WI38 (cell line): ENCODE data around the gene CCNL2.

ENCODE experiments used
- H3K4me3 ChIP-seq: 2 replicates; pipeline ENCODE4 v1.5.1; 2011; ENCODE audit warnings: low read depth, mild to moderate bottlenecking, control low read depth, low read length
- CTCF ChIP-seq: IDR thresholded peaks from 2 replicates; pipeline ENCODE4 v1.5.1; 2012; ENCODE audit warnings: low read depth, mild to moderate bottlenecking, control low read depth, low read length

CCNL2 gene

DNA sequence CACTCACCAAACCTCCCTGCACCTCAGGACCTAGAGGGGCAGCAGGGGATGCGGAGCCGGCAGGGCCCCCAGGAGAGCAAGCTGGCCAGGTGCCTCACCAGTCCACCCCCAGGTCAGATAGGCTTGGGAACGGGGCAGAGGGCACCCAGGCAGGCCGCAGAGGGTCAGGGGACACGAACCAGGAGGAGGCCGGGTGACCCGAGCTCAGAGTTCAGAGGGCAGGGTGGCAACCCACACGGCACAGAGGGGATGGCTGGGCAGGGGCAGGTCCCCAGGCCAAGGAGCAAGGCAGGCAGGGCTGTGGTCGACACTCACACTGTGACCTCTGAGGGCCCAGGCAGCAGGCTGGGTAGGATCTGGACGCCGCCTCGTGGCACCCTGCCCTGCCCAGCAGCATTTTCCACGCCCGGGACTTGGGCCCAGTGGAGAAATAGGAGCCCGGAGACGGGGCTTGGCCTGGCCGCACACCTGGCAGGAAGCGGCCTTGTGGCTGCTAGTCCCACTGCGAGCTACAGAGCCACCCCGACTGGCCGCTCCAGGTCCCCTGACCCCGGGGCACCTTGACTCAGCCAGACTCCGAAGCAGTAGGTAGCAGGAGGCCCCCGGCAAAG is 55.2 kb downstream of the CCNL2 start:
- no peak overlapping the region for H3K4me3 ChIP-seq
- TF ChIP-seq CTCF, result no peak

GRCh38 chr1:1342584-1343115 is 56.5 kb downstream of the CCNL2 start:
- H3K4me3 ChIP-seq, result no peak overlapping the region
- TF ChIP-seq CTCF, result no peak

DNA sequence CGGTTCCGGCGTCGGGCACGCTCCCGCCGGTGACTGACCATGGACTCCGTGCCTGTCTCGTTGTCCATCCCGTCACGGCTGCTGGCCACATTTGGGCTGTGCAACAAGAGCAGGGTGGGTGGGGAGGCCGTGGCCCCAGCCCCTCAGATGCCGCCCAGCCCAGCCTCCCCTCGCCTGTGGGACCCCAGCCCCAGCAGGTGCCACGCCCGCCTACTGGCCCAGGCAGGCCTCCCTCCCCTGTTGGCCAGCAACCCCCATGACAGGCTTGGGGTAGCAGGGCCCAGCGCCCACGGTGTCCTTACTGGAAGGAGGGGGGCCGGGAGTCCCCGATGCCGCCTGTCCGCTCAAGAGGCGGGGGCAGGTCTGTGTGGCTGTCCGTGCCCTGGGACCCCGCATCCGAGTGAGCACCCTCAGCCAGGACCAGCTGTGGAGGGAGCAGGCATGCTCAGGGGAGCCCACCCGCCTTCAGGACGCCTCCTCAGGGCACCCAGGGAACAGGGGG is 57.0 kb downstream of the CCNL2 start:
- TF ChIP-seq CTCF, result no peak

DNA sequence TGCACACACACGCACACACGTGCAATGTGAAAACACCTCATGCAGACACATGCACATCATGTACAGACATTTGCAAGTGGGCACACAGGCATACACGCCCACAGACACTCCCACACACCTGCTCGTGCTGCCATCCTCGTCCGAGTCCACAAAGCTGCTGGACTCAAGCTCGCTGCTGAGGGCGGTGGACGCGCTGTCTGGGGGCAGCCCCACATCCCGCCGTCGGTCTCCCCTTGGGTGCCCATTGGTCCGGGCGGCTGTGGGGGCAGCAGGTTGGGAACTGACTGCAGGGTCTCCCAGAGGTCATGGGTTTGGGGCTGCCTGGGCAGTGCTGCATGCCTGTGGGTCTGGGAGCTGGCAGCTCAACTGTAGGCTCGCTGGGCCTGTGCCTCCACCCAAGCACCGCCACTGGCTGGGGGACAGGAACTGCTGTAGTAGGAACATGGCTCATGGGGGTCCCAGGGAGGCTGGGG is 57.5 kb downstream of the CCNL2 start:
- no peak overlapping the region for H3K4me3 ChIP-seq
- no peak for TF ChIP-seq CTCF

More for the DNA sequence above, 57.0 kb downstream of the CCNL2 start:
- H3K4me3 ChIP-seq, result no peak overlapping the region

GRCh38 chr1:1340791-1341548 is 58.2 kb downstream of the CCNL2 start:
- no peak for TF ChIP-seq CTCF
- H3K4me3 ChIP-seq, result no peak overlapping the region

DNA sequence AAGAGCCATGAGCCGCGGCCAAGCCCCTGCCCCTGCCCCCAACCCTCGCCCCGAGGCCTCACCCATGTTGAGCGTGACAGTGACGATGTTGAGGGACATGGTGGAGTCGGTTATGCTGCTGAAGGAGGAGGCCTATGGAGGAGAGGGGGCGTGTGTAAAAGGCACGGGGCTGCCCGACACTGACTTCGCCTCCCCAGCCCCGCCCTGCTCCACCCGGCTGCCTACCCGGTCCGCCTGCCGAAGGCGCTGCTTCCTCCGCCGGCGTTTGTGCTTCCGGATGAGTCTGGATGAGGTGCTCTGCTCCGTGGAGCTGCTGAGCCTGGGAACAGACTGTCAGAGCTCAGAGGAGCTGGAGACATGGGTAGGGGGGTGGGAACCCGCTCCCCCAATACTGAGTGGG is 59.0 kb downstream of the CCNL2 start:
- H3K4me3 ChIP-seq, result no peak overlapping the region
- no peak for TF ChIP-seq CTCF

GRCh38 chr1:1338278-1338677 is 60.9 kb downstream of the CCNL2 start:
- no peak overlapping the region for H3K4me3 ChIP-seq
- TF ChIP-seq CTCF, result no peak
